ENCODE results near the gene TRUB1.
"Not testable (repeated sequence)": the region's sequence is repeated elsewhere in the genome, so short reads cannot be mapped to it uniquely, and the experiment has no call there.

TRUB1 gene

DNA sequence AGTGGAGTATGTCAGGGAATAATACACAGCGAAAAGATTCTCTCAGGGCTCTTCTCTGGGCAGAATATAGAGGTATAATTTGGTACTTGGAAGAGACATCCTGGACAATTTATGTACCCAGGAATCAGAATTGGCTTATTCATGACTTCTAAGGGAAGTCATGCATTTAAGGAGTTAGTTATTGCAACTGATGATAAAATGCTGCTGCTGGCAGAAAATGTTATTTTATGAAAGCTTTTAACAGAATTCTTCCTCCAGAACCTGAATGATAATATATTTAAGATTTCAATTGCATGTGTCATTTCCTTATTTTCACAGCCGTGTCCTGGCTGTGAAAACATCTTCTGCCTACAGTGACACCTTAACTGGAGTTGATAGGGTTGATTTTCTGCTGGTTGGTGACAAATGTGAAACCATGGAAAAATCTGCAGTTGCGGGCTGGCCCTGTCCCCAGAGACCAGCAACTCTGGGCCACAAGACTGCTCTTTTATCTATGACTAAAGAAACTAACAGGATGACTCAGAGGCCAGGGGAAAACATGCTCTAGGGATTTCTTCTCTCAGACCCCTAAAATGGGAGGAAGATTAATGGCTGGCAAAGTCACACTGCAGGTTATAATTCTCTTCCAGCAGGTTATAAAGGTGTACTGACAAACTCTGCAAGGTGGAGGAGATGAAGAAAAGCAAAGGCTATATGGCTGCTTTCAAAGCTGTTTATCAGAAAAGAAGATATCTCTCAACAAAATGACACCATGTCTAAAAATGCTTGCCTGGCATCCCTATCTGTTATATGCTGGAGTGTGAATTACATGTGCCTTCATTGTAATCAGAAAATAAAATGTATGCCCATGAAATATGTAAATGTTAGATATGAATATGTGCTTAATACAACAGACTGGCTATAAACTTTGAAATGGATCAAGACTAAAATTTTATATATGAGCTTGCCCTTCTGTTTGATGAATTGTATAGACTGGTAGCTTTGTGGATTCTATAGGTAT is 12.1 kb upstream of the TRUB1 start:
- DNase-seq (ENCODE audit: low read depth, low spot score) = no peak

DNA sequence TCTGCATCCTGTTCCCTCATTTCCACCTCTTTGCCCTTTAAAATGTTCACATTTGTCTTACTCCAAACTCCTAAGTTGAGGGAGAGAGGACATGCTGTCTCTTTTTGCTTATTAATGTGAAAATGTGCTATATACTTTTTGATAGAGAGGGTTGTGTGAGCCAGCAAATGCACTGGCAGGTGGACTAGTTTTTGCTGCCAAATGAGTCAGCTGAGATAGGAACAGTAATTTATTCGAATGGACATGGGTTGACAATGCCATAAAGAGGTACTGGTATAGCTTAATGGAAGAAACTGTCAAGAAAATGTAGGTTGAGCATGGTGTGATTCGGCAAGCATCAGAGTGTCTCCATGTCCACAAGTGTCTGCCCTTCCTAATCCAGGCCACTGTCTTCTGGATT is 9.2 kb upstream of the TRUB1 start:
- DNase-seq (ENCODE audit: low read depth, low spot score) = no peak

- DNase-seq (ENCODE audit: low read depth, low spot score) = no peak
Measured at GRCh38 chr10:114930320-114930719, 7.7 kb upstream of the TRUB1 start.

DNA sequence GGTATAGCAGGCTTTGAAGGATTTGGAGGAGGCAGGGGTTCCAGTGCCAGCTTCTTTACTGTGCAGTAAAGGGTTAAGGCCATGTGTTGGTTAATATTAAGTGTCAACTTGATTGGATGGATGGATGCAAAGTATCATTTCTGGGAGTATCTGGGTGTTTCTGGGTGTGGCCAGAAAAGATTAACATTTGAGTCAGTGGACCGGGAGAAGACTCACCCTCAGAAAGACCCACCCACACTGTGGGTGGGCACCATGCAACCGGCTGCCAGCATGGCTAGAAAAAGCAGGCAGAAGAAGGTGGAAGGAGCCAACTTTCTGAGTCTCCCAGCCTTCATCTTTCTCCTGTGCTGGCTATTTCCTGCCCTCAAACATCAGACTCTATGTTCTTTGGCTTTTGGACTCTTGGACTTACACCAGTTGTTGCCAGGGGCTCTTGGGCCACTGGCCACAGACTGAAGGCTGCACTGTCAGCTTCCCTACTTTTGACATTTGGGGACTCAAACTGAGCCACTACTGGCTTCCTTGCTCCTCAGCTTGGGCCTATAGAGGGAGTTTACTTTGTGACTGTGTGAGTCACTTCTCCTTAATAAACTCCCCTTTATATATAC is 6.8 kb upstream of the TRUB1 start:
- DNase-seq (ENCODE audit: low read depth, low spot score) = no peak

DNA sequence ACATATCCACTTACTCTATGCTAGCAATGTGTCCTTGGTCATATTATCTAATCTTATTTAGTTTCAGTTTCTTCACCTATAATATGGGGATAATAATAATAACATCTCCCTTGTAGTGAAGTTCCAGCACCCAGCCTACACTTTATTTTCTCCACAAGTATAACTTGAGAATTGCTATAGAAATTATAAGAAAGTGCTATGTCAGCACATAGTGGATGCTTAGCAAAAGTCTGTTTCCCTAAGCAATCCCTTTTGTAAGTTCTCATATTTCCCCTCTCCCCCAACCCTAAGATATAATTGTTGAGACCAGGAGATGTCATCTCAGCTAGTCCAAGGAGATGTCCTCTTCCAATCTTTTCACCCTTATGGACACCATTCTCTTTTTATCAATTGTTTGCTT is 5.8 kb upstream of the TRUB1 start:
- no peak for DNase-seq (ENCODE audit: low read depth, low spot score)

GRCh38 chr10:114932945-114933344 is 5.0 kb upstream of the TRUB1 start:
- no peak for DNase-seq (ENCODE audit: low read depth, low spot score)

DNA sequence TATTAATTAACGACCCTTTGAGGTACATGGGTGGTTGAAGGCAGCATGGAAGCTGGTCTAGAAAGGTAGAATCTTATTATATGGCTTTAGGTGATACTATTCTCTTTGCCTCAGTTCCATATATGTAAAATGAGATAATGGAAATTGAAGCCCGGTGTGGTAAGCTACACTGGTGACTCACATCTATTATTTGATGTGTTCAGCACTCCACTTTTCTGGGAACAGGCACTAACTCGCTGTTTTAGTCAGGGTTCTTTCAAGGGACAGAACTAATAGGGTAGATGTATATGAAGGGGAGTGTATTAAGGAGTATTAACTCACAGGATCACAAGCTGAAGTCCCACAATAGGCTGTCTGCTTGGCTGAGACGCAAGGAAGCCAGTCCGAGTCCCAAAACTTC is 4.4 kb upstream of the TRUB1 start:
- DNase-seq (ENCODE audit: low read depth, low spot score) = no peak

DNA sequence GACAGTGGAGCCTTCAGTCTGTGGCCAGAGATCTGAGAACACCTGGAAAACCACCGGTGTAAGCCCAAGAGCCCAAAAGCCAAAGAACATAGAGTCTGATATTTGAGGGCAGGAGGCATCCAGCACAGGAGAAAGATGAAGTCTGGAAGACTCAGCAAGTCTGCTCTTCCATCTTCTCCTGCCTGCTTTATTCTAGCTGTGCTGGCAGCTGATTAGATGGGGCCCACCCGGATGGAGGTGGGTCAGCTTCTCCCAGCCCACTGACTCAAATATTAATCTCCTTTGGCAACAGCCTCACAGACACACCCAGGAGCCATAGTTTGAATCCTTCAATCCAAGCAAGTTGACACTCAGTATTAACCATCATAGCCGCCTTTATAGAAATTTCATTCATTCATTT is 4.0 kb upstream of the TRUB1 start:
- not testable (repeated sequence) for DNase-seq (ENCODE audit: low read depth, low spot score)

GRCh38 chr10:114938856-114939193 is 830 bp downstream of the TRUB1 start:
- DNase-seq (ENCODE audit: low read depth, low spot score) = no peak

DNA sequence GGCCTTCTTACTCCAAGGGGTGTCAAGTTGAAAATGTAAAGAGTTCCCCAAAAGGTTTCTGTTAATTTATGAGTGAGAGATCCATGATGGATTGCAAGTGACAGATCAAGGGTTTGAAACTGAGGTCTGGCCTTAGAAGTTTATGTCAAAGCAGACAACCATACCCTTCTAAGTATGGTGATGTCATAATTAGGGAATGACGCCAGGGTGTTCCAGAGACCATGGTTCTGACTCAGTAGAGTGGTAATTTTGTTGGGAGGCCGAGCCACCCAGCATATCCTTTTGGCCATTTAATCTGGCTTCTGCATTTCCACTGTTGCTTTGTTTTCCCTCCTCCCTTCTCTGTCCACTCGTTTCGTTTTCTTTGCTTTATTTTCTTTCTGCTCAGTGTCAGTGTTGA is 2.7 kb downstream of the TRUB1 start:
- DNase-seq (ENCODE audit: low read depth, low spot score) = no peak

GRCh38 chr10:114943000-114943399 is 5.0 kb downstream of the TRUB1 start:
- no peak for DNase-seq (ENCODE audit: low read depth, low spot score)

GRCh38 chr10:114953047-114953446 is 15.1 kb downstream of the TRUB1 start:
- no peak for DNase-seq (ENCODE audit: low read depth, low spot score)

DNA sequence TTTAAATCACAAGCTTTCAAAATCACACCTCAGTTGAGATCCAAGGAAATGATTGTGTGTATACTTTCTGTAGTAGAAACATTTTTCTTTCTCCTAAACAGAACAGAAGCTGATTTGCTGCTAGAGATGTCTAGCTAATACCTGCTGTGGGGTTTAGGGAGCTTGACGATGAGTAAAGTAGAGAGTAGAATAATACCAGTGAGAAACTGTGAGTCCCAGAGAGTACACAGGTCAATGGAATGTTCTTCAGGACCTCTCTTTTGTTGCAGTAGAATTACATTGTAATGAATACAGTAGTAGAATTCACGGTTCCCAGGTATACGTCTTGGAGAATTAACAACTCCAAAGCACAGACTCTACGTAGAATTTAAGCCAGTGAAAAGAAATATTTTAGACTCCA is 18.0 kb downstream of the TRUB1 start:
- no peak for DNase-seq (ENCODE audit: low read depth, low spot score)

DNA sequence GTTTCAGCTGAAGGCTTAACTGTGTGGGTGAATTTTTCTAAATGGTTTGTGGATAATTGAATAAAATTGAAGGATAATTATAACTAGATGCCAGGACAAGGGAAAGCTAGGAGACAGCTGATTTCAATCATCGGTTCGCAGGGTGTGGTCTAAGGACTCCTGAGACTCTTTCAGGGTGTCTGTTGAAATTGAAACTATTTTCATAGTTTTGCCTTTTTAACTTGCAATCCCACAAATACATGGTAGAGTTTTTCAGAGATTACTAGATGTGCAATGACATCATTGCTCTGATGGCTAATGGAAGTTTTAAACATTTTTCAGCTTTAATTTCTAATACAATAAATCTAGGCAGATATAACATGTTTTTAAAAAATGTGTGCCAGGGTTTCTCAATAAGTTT is 18.5 kb downstream of the TRUB1 start:
- DNase-seq (ENCODE audit: low read depth, low spot score) = no peak

DNA sequence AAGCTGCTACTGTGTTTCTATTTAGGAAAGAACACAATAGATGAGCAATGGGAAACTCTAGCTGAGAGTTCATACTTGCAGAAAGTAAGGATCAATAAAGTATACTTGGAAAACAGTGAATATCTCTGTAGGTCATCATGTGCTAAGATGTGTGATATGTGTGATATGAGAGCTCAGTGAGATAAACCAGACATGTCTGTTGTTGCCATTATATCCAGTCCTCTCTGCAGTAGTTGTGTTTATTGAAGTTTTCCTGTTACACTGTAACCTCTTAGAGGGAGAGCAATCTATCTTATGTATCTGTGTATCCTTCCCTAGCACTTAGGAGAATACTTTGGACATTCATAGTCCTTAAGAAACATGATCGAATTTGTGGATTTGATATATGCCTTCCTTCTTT is 19.1 kb downstream of the TRUB1 start:
- DNase-seq (ENCODE audit: low read depth, low spot score) = no peak

DNA sequence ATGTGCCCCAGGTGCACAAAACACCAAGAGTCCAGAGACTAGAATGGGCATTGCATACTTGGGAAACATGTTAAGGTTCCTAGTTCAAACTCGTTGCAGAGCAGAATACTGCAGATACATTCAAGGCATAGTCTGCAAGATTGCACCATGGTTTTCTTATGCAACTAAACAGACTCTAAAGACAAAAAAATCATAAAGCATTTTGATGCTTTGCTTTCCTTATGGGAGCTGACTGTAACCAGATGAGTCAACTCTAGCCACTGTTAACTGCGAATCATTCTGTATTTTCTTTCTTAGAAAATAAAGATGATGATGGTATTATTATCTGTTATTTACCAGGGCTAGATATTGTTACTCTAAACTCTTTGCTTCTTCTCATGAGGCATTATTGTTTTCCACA is 19.7 kb downstream of the TRUB1 start:
- no peak for DNase-seq (ENCODE audit: low read depth, low spot score)

DNA sequence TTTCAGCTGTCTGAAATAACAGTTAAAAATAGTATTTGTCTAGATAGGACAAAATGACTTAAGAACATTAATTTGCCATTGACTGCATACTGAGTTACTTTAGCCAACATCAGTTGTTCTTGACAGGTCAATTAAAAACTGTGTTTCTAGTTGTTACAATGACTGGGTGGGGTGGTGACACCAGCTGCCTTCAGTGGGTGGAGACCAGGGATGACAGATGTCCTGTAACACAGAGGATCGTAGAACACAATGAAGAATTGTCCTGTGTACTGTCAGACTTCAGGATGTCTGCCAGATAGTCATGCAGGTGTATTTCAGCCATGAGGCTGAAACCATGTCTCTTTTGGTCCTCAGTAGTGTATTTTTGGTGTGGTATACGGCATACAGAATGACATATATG is 24.4 kb downstream of the TRUB1 start:
- DNase-seq (ENCODE audit: low read depth, low spot score) = no peak

- no peak for DNase-seq (ENCODE audit: low read depth, low spot score)
Measured at GRCh38 chr10:114963908-114964307, 25.9 kb downstream of the TRUB1 start.

- DNase-seq (ENCODE audit: low read depth, low spot score) = no peak
Measured at GRCh38 chr10:114967071-114967470, 29.1 kb downstream of the TRUB1 start.

DNA sequence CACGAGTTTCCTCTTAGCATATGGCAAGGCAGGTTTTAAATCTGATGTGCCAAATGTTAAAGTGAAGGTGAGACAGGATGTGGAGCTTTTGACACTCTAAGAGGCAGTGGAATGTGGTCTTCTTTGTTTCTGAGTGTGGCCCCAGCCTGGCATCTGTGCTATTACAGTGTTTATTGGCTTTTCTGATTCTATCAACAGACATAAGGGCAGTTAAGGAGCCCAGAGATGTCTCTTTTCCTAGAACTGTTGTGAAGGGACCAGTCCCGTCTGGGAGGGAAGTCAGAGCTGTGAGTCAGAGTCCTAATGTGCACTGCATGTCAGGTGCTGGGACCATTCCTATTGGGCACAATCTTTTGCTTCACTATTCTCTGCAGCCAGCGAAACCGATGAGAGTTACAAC is 32.5 kb downstream of the TRUB1 start:
- no peak for DNase-seq (ENCODE audit: low read depth, low spot score)

DNA sequence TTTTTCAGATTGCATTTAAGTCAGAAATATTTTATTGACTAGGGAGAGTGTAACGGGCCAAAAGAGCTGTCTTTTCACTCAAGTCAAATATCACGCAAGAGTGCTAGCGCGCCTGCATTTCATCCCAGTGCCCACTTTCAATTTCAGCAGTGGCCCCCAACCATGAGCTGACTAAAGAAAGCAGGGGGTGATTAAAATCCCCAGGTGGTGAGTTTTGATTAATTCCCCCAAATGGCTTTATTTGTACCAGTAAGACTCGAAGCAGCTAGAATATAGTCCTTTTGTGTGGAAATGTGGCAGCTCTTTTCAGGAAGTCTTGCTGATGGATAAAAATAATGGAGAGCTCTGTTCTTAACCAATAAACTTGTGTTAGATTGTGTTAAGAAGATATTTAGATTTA is 35.3 kb downstream of the TRUB1 start:
- DNase-seq (ENCODE audit: low read depth, low spot score) = no peak

DNA sequence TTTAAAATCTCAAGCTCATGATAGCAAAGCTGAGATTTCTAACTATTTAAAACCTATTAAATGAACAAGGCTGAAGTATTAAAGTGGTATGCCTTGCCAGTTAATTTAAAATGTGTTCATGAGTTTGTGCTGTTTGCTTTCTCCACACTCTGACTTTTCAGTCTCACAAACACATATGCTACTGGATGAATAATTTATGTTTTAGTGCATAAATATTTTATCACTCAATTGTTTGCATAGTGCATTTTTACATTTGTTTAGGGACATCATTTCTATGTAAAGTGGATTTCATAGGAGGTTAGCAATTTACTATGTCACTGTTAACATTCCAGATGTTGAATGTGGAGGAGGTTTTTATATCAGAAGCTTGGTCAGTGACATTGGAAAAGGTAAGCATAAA is 36.0 kb downstream of the TRUB1 start:
- DNase-seq (ENCODE audit: low read depth, low spot score) = no peak

DNA sequence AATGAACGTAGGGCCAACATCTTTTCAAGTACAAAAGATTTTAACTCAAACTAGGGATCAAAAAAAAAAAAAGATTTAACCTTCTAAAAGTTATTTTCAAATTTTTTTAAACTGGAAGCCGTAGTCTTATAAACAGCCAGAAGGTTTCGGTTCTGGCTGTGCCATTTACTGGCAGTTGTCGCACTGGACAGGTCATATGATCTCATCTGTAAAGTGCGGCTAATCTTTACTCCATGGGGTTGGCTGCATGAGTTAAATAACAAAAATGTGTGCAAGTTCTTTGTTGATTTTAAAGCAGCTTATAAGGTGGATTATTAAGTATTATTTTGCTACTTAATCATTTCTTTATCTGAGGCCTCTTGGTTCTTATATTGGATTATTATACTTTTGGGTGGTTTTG is 36.6 kb downstream of the TRUB1 start:
- DNase-seq (ENCODE audit: low read depth, low spot score) = no peak

Measured in activated CD4-positive, CD25-positive, alpha-beta regulatory T cell treated with anti-CD3 and anti-CD28 coated beads, Interleukin-2, amount 50 U/mL, for 16 hours (primary cell).